HepG2 (cell line): Measurements from ENCODE around the gene FANCG. TPM values are rescaled to one million over a fixed set of nuclear protein-coding genes. Genes with fewer than 3 reads are reported as not detected.

Experiments
- ARNT2 ChIP-seq: sonication (generic); formaldehyde crosslinking; IDR thresholded peaks from 2 replicates; pipeline ENCODE4 v1.8.0; 2022; ENCODE audit warnings: mild to moderate bottlenecking, low read depth, missing genetic modification reagents, moderate library complexity
- CAMTA2 ChIP-seq: sonication (generic); formaldehyde crosslinking; IDR thresholded peaks from 2 replicates; pipeline ENCODE4 v1.4.0; 2020; ENCODE audit warnings: mild to moderate bottlenecking, missing genetic modification reagents, borderline replicate concordance
- FOXK1 ChIP-seq: sonication (generic); formaldehyde crosslinking; IDR thresholded peaks from 2 replicates; pipeline ENCODE4 v1.4.0; 2020; ENCODE audit warnings: low read depth, missing genetic modification reagents, borderline replicate concordance
- HNF4A ChIP-seq: sonication (generic); formaldehyde crosslinking; IDR thresholded peaks from 2 replicates; pipeline ENCODE4 v1.4.0; 2020; ENCODE audit warnings: missing genetic modification reagents
- HNRNPL ChIP-seq: fragments of 200-400 bp; formaldehyde crosslinking; IDR thresholded peaks from 2 replicates; pipeline ENCODE4 v1.6.1; 2017; ENCODE audit warnings: mild to moderate bottlenecking, low read depth, low read length
- RAD21 ChIP-seq: fragments of 450-650 bp; formaldehyde crosslinking; IDR thresholded peaks from 2 replicates; pipeline ENCODE4 v1.5.0; 2020; ENCODE audit warnings: mild to moderate bottlenecking
- SAFB2 ChIP-seq: sonication (generic); formaldehyde crosslinking; IDR thresholded peaks from 2 replicates; pipeline ENCODE4 v1.5.1; 2020; ENCODE audit warnings: missing genetic modification reagents, low read depth, mild to moderate bottlenecking, borderline replicate concordance
- SATB2 ChIP-seq: sonication (generic); formaldehyde crosslinking; IDR thresholded peaks from 2 replicates; pipeline ENCODE4 v1.5.0; 2020; ENCODE audit warnings: missing genetic modification reagents
- SP5 ChIP-seq: IDR thresholded peaks from 2 replicates; pipeline ENCODE4 v1.6.1; 2016; ENCODE audit warnings: low read depth, borderline replicate concordance
- SRY ChIP-seq: sonication (generic); formaldehyde crosslinking; IDR thresholded peaks from 2 replicates; pipeline ENCODE4 v1.8.0; 2022; ENCODE audit warnings: mild to moderate bottlenecking, missing genetic modification reagents
- ZBTB44 ChIP-seq: sonication (generic); formaldehyde crosslinking; IDR thresholded peaks from 2 replicates; pipeline ENCODE4 v1.4.0; 2020; ENCODE audit warnings: missing genetic modification reagents
- ZBTB7B ChIP-seq: sonication (generic); formaldehyde crosslinking; IDR thresholded peaks from 2 replicates; pipeline ENCODE4 v1.4.0; 2020; ENCODE audit warnings: missing genetic modification reagents
- ZC3H13 ChIP-seq: sonication (generic); formaldehyde crosslinking; IDR thresholded peaks from 2 replicates; pipeline ENCODE4 v1.8.1; 2023; ENCODE audit warnings: mild to moderate bottlenecking, missing genetic modification reagents, moderate library complexity
- ZNF20 ChIP-seq: sonication (generic); formaldehyde crosslinking; IDR thresholded peaks from 2 replicates; pipeline ENCODE4 v1.4.0; 2020; ENCODE audit warnings: mild to moderate bottlenecking, moderate library complexity, missing genetic modification reagents
- ZSCAN12 ChIP-seq: sonication (generic); formaldehyde crosslinking; IDR thresholded peaks from 2 replicates; pipeline ENCODE4 v1.9.0; 2021; ENCODE audit warnings: mild to moderate bottlenecking, missing genetic modification reagents
- polyA plus RNA-seq, 8 experiments: library from polyadenylated mRNA; depleted of rRNA in 3 of 8; stranded (reverse) in 7 of 8; unstranded in 1 of 8; fragments of >200 nt; fragmentation: Illumina TruSeq in 4 of 8; extraction: Trizol in 4 of 8; gene quantifications; 2 replicates each; pipeline versions ENCODE4 v1.2.1 to v1.2.3, GENCODE V29; 2011 to 2016; ENCODE audit warnings: low read depth in 4 of 8, missing spikeins in 1 of 8, mixed read lengths in 1 of 8; ENCODE audit not compliant: insufficient read depth in 1 of 8
- total RNA-seq, 5 experiments: library from RNA; depleted of rRNA; stranded (reverse); fragments of >200 nt; fragmentation: Illumina TruSeq; extraction: Trizol; gene quantifications; 2 replicates each; pipeline ENCODE4 v1.2.3, GENCODE V29; 2016; ENCODE audit warnings: low read depth in 1 of 5
- TF ChIP-seq, protein P1 (sequence below): sonication (generic); formaldehyde crosslinking; IDR thresholded peaks from 2 replicates; pipeline ENCODE4 v1.5.1; 2020; ENCODE audit warnings: mild to moderate bottlenecking, missing genetic modification reagents, borderline replicate concordance
- TF ChIP-seq, protein P2 (sequence below): sonication (generic); formaldehyde crosslinking; IDR thresholded peaks from 2 replicates; pipeline ENCODE4 v1.4.0; 2020; ENCODE audit warnings: low read depth, missing genetic modification reagents
- TF ChIP-seq, protein P3 (sequence below): sonication (generic); formaldehyde crosslinking; IDR thresholded peaks from 2 replicates; pipeline ENCODE4 v1.5.1; 2020; ENCODE audit warnings: mild to moderate bottlenecking, missing genetic modification reagents, moderate library complexity
- TF ChIP-seq, protein P4 (sequence below): IDR thresholded peaks from 2 replicates; pipeline ENCODE4 v1.6.1; 2018; ENCODE audit warnings: missing genetic modification reagents, mild to moderate bottlenecking, missing compliant biosample characterization

Gene FANCG
- total and polyA plus RNA-seq, 2 of the 13 experiments (the other 11 are each of a cell fraction or from before 2014, with no cell fraction given): 14.4 to 45.1 TPM

DNA sequence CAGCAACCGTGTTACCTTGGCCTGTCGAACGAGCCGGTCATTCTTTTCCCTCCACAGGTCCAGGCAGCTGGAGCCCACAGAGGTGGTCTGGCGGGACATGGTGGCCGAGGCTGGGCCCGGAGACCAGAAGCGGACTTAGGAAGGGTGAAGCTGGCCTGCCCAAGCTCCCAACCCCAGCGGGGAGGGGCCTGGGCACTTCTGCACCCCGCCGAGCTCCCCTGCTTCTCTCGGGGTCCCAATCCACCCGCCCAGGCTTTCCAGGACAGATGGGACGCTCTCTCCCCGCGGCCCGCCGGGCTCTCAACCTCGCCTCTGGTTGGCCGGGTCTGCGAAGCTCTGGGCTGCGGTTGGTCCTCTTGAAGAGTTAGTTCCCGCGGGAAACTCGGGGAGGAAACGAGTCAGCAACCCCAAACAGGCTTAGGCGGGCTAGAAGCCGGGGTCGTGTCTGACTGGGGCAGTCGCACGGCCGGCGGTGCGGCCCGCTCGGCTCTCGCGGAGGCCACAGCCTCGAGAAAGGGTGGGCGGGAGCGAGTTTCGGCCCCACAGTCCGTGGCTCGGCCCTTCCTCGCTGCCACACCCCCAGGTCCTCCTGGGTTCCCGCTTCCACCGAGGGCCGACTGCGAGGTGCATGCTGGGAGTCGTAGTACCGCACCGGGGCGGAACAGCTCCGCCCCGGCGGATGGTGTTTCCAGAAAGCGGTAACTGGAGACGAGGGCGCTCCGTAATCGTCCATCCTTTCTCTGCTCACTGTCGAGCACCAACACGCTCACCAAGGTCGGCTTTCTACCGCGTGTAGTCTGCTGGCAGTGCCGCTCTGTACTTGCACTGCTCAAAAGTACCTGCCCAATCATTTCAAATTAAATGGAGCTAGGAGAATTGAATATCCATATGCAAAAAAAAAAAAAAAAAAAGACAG lies at the start of gene FANCG (continued):
- TF ChIP-seq CAMTA2 (no peak), FOXK1 (CRISPR knock-in tag) (no peak), RAD21 (CRISPR knock-in tag) (0 out of 2 replicates have a peak, but pooled peaks have one; percentile 30), HNRNPL (no peak), SRY (CRISPR knock-in tag) (0 out of 2 replicates have a peak, but pooled peaks have one; percentile 42), SATB2 (CRISPR knock-in tag) (no peak), SP5 (CRISPR knock-in tag) (peak; percentile 58; the same call in 1 of the 2 replicates), SAFB2 (CRISPR knock-in tag) (no peak), HNF4A (CRISPR knock-in tag) (no peak), ARNT2 (CRISPR knock-in tag) (peak; percentile 74; the same call in 1 of the 2 replicates), ZC3H13 (CRISPR knock-in tag) (peak; percentile 52; the same call in 1 of the 2 replicates), ZSCAN12 (0 out of 2 replicates have a peak, but pooled peaks have one; percentile 23), ZNF20 (CRISPR knock-in tag) (0 out of 2 replicates have a peak, but pooled peaks have one; percentile 61), ZBTB7B (CRISPR knock-in tag) (no peak), ZBTB44 (CRISPR knock-in tag) (no peak)
- TF ChIP-seq, protein P1, sequence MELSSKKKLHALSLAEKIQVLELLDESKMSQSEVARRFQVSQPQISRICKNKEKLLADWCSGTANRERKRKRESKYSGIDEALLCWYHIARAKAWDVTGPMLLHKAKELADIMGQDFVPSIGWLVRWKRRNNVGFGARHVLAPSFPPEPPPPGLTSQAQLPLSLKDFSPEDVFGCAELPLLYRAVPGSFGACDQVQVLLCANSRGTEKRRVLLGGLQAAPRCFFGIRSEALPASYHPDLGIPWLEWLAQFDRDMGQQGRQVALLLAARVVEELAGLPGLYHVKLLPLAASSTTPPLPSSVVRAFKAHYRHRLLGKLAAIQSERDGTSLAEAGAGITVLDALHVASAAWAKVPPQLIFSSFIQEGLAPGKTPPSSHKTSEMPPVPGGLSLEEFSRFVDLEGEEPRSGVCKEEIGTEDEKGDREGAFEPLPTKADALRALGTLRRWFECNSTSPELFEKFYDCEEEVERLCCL (CRISPR knock-in tag): no peak; the same call in 1 of the 2 replicates
- TF ChIP-seq, protein P2, sequence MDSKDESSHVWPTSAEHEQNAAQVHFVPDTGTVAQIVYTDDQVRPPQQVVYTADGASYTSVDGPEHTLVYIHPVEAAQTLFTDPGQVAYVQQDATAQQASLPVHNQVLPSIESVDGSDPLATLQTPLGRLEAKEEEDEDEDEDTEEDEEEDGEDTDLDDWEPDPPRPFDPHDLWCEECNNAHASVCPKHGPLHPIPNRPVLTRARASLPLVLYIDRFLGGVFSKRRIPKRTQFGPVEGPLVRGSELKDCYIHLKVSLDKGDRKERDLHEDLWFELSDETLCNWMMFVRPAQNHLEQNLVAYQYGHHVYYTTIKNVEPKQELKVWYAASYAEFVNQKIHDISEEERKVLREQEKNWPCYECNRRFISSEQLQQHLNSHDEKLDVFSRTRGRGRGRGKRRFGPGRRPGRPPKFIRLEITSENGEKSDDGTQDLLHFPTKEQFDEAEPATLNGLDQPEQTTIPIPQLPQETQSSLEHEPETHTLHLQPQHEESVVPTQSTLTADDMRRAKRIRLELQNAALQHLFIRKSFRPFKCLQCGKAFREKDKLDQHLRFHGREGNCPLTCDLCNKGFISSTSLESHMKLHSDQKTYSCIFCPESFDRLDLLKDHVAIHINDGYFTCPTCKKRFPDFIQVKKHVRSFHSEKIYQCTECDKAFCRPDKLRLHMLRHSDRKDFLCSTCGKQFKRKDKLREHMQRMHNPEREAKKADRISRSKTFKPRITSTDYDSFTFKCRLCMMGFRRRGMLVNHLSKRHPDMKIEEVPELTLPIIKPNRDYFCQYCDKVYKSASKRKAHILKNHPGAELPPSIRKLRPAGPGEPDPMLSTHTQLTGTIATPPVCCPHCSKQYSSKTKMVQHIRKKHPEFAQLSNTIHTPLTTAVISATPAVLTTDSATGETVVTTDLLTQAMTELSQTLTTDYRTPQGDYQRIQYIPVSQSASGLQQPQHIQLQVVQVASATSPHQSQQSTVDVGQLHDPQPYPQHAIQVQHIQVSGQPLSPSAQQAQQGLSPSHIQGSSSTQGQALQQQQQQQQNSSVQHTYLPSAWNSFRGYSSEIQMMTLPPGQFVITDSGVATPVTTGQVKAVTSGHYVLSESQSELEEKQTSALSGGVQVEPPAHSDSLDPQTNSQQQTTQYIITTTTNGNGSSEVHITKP (CRISPR knock-in tag): peak; percentile 89
- TF ChIP-seq, protein P3, sequence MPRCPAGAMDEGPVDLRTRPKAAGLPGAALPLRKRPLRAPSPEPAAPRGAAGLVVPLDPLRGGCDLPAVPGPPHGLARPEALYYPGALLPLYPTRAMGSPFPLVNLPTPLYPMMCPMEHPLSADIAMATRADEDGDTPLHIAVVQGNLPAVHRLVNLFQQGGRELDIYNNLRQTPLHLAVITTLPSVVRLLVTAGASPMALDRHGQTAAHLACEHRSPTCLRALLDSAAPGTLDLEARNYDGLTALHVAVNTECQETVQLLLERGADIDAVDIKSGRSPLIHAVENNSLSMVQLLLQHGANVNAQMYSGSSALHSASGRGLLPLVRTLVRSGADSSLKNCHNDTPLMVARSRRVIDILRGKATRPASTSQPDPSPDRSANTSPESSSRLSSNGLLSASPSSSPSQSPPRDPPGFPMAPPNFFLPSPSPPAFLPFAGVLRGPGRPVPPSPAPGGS (CRISPR knock-in tag): peak; percentile 61; the same call in 1 of the 2 replicates
- TF ChIP-seq, protein P4, sequence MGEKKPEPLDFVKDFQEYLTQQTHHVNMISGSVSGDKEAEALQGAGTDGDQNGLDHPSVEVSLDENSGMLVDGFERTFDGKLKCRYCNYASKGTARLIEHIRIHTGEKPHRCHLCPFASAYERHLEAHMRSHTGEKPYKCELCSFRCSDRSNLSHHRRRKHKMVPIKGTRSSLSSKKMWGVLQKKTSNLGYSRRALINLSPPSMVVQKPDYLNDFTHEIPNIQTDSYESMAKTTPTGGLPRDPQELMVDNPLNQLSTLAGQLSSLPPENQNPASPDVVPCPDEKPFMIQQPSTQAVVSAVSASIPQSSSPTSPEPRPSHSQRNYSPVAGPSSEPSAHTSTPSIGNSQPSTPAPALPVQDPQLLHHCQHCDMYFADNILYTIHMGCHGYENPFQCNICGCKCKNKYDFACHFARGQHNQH (CRISPR knock-in tag): peak; percentile 67; the same call in 1 of the 2 replicates
